SK-N-MC (cell line): ENCODE results near the gene MYO5C.

Experiments
- EZH2 ChIP-seq: fragments of 200-600 bp; sonication (generic); IDR thresholded peaks from one replicate; pipeline ENCODE4 v1.6.1; 2017; ENCODE audit warnings: antibody characterized with exemption
- FOXP2 ChIP-seq: optimal IDR thresholded peaks from 2 replicates; pipeline ENCODE3; 2011; ENCODE audit warnings: mild to moderate bottlenecking, moderate library complexity; ENCODE audit not compliant: insufficient read depth; ENCODE audit errors: extremely low read length, control extremely low read depth
- POLR2AphosphoS5 ChIP-seq: IDR thresholded peaks from 2 replicates; pipeline ENCODE4 v1.6.1; 2012; ENCODE audit warnings: mild to moderate bottlenecking, low read depth, low read length, borderline replicate concordance

DNA sequence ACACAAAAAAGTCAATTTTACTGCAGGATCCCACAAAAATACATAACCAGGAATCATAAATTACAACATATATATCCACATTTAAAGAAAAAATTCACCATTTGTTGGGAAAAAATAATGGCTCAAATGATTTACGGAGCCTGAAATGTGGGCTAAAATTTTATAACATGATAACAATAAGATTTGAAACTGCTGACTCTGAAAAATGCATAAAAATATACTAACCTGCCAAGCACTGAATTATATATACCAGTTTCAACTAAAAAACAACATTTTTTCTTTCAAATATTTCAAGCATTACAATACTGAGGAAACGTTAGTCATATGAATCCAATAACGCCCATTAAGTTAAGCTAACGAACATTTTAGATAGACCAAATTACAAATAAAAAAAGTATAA lies 12.2 kb upstream of the MYO5C start:
- TF ChIP-seq POLR2AphosphoS5, result no peak
- TF ChIP-seq EZH2, result no peak
- TF ChIP-seq FOXP2, result no peak
